PC-9 (cell line): ENCODE results near the gene STC2. TPM values are rescaled to one million over a fixed set of nuclear protein-coding genes. Genes with fewer than 3 reads are reported as not detected.

Source experiments
- BruUV-seq: library from RNA; stranded (reverse); fragments of 400-500 nt; replicated peaks from 2 replicates; lab custom pipeline; 2021; lab: Mats Ljungman, UMichigan
- CTCF ChIA-PET: fragments of 300-600 bp; sonication (Branson Sonifier 250); formaldehyde crosslinking; loops from one replicate; lab custom pipeline; 2022; ENCODE audit warnings: antibody characterized with exemption; lab: Charles Lee
- POLR2A ChIA-PET: fragments of 300-600 bp; sonication (Branson Sonifier 250); formaldehyde crosslinking; loops from one replicate; lab custom pipeline; 2022; ENCODE audit warnings: antibody characterized with exemption; ENCODE audit not compliant: unreplicated experiment; lab: Charles Lee
- DNase-seq, 2 experiments: peaks; one replicate each; pipeline versions ENCODE4 v3.0.0 to v3.0.0-alpha.2; 2015 to 2022; ENCODE audit warnings: mixed read lengths in 1 of 2
- H2AFZ ChIP-seq: fragments of 200-600 bp; sonication (generic); 2 replicates; pipeline ENCODE4 v1.8.1; 2017; ENCODE audit warnings: antibody characterized with exemption
- H3F3A ChIP-seq: fragments of 200-600 bp; sonication (generic); 2 replicates; pipeline ENCODE4 v1.8.1; 2017; ENCODE audit warnings: antibody characterized with exemption, mild to moderate bottlenecking, low read depth; ENCODE audit not compliant: insufficient read depth
- H3K27ac ChIP-seq: fragments of 200-600 bp; sonication (generic); 2 replicates; pipeline ENCODE4 v1.6.1; 2016; ENCODE audit warnings: mixed run types
- H3K27me3 ChIP-seq: fragments of 200-600 bp; sonication (generic); 2 replicates; pipeline ENCODE4 v1.6.1; 2016; ENCODE audit warnings: low read depth, mixed run types; ENCODE audit not compliant: insufficient read depth
- H3K36me3 ChIP-seq: fragments of 200-600 bp; sonication (generic); 2 replicates; pipeline ENCODE4 v1.6.1; 2016; ENCODE audit warnings: low read depth, mixed run types
- H3K4me1 ChIP-seq: fragments of 200-600 bp; sonication (generic); replicated peaks from 2 replicates; pipeline ENCODE4 v1.6.1; 2016; ENCODE audit warnings: mixed run types; ENCODE audit not compliant: insufficient read depth
- H3K4me2 ChIP-seq: fragments of 200-600 bp; sonication (generic); 2 replicates; pipeline ENCODE4 v1.6.1; 2017; ENCODE audit warnings: mixed run types
- H3K4me3 ChIP-seq: fragments of 200-600 bp; sonication (generic); 2 replicates; pipeline ENCODE4 v1.6.1; 2016; ENCODE audit warnings: mixed run types
- H3K79me2 ChIP-seq: fragments of 200-600 bp; sonication (generic); 2 replicates; pipeline ENCODE4 v1.6.1; 2017; ENCODE audit warnings: low read depth, mixed run types
- H3K9me2 ChIP-seq: fragments of 200-600 bp; sonication (generic); 2 replicates; pipeline ENCODE4 v1.8.1; 2017; ENCODE audit warnings: mild to moderate bottlenecking; ENCODE audit not compliant: insufficient read depth
- H3K9me3 ChIP-seq: fragments of 200-600 bp; sonication (generic); 2 replicates; pipeline ENCODE4 v1.8.1; 2016; ENCODE audit warnings: low read depth; ENCODE audit not compliant: insufficient read depth
- H4K20me1 ChIP-seq: fragments of 200-600 bp; sonication (generic); 2 replicates; pipeline ENCODE4 v1.8.1; 2017; ENCODE audit not compliant: insufficient read depth
- CTCF ChIP-seq: fragments of 200-600 bp; sonication (generic); conservative IDR thresholded peaks from 2 replicates; pipeline ENCODE4 v1.6.1; 2017; ENCODE audit warnings: mixed run types, antibody characterized with exemption, mild to moderate bottlenecking, moderate library complexity
- EZH2 ChIP-seq: fragments of 200-600 bp; sonication (generic); IDR thresholded peaks from 2 replicates; pipeline ENCODE4 v1.8.0; 2017; ENCODE audit warnings: antibody characterized with exemption, low read depth
- intact Hi-C: fragments of 100-400 bp; cut with micrococcal nuclease; formaldehyde crosslinking; loops from one replicate; pipeline ENCODE4 v1.10.0; 2022; ENCODE audit not compliant: unreplicated experiment
- total RNA-seq: library from RNA; stranded (reverse); gene quantifications from 2 replicates; pipeline ENCODE4 v1.2.3, GENCODE V29; 2021

Gene STC2
- total RNA-seq, 1 experiment from 2014 or later: 63.5 TPM

DNA sequence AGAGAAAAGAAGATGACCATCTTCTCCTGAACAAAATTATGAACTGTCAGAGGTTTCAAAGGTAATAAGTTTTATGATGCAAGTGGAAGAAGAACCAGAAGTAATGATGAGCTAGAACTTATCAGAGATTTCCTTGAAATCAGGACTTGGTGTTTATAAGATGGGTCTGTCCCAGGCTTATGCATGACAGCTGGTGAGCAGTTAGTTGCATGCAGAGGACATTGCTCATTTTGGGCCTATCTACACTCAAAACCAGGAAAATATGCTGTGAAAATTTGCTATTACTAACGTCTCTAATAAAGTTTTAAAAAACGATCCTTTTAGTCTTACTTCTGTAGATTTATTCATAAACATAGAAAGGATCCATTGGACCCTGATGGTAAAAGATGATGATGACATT is 6.6 kb upstream of the STC2 start:
- Histone ChIP-seq H3F3A (peaks cover 40% of the 10 kb centered on the region), H3K27ac (peak overlapping the region; percentile 97), H3K79me2 (peaks cover 6% of the 10 kb centered on the region; the same call in 1 of the 2 replicates), H3K4me1 (peaks cover 66% of the 10 kb centered on the region), H3K27me3 (no peaks in the 10 kb centered on the region), H3K36me3 (no peaks in the 10 kb centered on the region), H3K4me3 (no peak overlapping the region), H2AFZ (no peak overlapping the region), H3K9me3 (no peaks in the 10 kb centered on the region), H3K4me2 (peak overlapping the region; percentile 68), H4K20me1 (no peaks in the 10 kb centered on the region), H3K9me2 (no peaks in the 10 kb centered on the region)
- TF ChIP-seq EZH2 (no peak), CTCF (no peak)
- no peak for DNase-seq
- ChIA-PET POLR2A (no interaction called here), CTCF (no interaction called here)
- no TSS peak for BruUV-seq
- intact Hi-C loops: no loop called here

DNA sequence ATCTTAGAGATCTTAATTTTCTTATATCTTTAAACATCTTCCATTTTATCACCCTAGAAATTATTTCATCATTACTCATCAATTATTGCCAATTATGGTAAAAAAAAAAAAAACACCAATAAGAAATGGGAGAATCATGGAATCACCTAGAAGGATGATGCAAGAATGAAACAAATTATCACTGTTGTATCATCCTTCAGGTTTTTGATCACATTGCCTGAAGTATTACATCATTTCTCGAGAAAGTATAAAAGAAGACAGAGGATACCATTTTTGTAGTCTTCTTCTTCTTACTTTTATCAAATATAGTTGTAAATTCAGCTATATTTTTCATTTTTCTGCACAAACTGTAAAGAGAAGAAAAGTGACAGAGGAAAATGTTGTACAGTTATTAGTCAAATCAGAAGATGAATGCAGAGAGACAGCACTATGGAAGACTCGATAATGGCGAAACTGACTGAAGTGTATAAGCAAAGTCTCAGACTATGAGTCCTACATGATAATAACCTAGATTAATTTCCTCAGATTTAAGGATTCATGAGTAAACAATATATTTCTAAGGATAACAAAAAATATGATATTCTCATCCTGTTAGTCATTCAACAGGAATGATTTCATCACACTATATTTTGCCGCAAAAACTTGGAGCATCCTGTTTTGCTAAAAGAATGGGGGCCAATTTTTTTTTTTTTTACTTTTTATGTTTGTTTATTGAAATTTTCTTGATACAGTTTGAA is 5.9 kb upstream of the STC2 start:
- Histone ChIP-seq H3F3A (peaks cover 45% of the 10 kb centered on the region), H3K9me3 (no peaks in the 10 kb centered on the region), H3K36me3 (no peaks in the 10 kb centered on the region), H3K9me2 (no peaks in the 10 kb centered on the region), H3K27ac (peak overlapping the region; percentile 97), H3K4me1 (peaks cover 67% of the 10 kb centered on the region), H4K20me1 (no peaks in the 10 kb centered on the region), H3K4me3 (peak overlapping the region; percentile 30; the same call in 1 of the 2 replicates), H2AFZ (no peak overlapping the region), H3K27me3 (no peaks in the 10 kb centered on the region), H3K4me2 (peak overlapping the region; percentile 68), H3K79me2 (peaks cover 6% of the 10 kb centered on the region; the same call in 1 of the 2 replicates)
- intact Hi-C loops: no loop called here
- peak in 1 of 2 experiments; percentile 85 for DNase-seq
- ChIA-PET POLR2A (no interaction called here), CTCF (no interaction called here)
- BruUV-seq: no TSS peak
- TF ChIP-seq EZH2: no peak
- TF ChIP-seq CTCF: no peak

- Histone ChIP-seq H3K9me3 (no peaks in the 10 kb centered on the region), H3K27me3 (no peaks in the 10 kb centered on the region), H3K4me3 (no peak overlapping the region), H4K20me1 (no peaks in the 10 kb centered on the region), H3K4me1 (peaks cover 64% of the 10 kb centered on the region), H3K27ac (peak overlapping the region; percentile 100; the same call in 1 of the 2 replicates), H3K9me2 (no peaks in the 10 kb centered on the region), H3K79me2 (peaks cover 23% of the 10 kb centered on the region), H2AFZ (no peak overlapping the region), H3F3A (peaks cover 58% of the 10 kb centered on the region), H3K4me2 (no peak overlapping the region), H3K36me3 (0 out of 2 replicates have a peak, but pooled peaks cover 4% of the 10 kb centered on the region)
- no TSS peak for BruUV-seq
- CTCF ChIA-PET: interaction anchor here (0.6 to 1.7 kb wide), 4 partner anchors 38 to 201 kb away, joined by 3 to 10 read pairs (median 6); no protein-coding TSS in a partner anchor
- POLR2A ChIA-PET: no interaction called here
- intact Hi-C loops: loop anchor here (1.0 kb wide), 1 partner anchor 38 kb away; no protein-coding TSS in a partner anchor
- peak; percentile 72 for TF ChIP-seq CTCF
- no peak for TF ChIP-seq EZH2
- peak; percentile 55 to 57 for DNase-seq
These were observed 3.8 kb upstream of the STC2 start for GRCh38 chr5:173331956-173332479.
